ENCODE results near the gene AFM.

The AFM gene

DNA sequence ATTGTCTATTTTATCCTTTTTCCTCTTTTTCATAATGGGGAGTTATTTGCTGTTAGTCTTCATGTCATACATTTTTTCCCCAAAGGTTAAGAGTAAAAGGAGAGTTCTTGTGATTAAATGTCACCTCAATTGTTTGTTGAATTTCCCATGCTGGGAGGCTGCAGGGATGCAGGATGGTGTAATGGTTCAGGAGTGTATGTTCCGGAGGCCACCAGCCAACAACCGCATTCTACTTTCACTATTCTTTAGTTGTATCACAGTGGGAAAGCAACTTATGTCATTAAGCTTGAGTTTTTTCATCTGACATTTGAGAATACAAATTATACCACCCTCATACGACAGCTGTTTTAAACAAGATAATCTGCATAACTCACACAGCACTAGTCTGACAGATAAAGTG lies 30.1 kb upstream of the AFM start:
- no peak for DNase-seq (ENCODE audit: low spot score)

DNA sequence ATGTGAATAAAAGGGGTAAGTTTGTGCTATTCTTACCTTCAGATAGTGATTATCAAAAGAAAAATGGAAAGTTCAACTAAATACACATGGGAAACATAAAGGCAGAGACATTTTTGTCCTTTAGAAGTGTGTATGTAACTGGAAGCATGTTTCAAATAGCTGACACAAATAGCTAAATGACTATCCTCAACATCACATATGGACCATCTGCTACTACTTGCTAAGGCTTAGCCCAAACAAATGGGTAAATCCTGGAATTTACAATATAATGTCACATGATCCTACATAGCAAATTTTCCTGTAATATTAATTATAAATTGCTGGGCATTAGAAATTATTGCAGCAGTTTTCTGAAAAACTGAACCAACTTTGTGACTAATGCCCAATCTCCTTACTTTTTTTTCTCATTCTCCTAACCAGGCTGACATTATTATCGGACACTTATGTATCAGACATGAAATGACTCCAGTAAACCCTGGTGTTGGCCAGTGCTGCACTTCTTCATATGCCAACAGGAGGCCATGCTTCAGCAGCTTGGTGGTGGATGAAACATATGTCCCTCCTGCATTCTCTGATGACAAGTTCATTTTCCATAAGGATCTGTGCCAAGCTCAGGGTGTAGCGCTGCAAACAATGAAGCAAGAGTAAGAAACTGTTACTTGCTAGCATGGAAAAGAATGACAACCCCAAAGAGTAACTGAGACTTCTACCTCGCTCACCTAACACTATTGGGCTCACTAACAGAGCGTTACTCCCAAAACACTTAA lies 29.4 kb upstream of the AFM start:
- DNase-seq (ENCODE audit: low spot score): no peak

DNA sequence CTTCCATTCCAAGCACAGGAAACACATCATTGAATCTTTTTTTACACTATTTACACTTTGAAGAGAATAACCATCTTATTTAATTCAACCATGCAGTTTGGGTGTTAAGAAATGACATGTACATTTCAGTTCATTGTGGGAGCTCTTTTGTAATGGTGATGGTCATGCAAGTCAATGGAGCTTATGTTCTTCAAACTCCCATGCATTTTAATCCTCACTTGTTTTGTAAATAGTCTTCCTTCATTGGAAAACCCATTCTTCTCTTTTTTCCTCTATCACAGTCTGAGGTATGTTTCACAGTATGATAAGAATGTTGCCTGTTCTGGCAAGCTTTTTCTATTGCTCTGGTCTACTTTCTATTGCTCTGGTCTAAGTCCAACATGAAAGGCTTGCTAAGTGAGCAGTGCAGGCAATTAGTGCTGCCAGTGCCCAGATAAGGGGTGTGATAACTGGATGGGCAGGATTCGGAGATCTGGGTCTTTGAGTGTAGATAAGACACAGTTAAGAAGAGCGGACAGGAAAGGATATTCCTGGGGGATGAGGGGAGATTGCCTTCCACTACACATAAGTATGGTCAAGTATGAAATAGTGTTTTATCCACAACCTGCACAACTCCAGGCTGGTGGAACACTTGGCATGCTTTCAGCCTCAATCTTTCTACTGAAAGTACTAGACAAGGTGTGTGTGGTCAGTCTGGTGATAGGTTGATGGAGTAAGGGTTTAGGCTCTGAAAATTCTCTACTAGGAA lies 28.4 kb upstream of the AFM start:
- no peak for DNase-seq (ENCODE audit: low spot score)

DNA sequence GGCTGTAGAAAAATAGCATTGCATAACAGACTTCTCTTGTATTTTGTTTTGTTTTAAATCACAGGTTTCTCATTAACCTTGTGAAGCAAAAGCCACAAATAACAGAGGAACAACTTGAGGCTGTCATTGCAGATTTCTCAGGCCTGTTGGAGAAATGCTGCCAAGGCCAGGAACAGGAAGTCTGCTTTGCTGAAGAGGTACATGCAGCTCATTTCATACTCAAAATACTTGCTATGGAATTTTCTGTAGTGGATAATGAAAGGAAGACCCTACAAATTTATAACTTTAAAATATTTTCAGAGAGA lies 27.9 kb upstream of the AFM start:
- no peak for DNase-seq (ENCODE audit: low spot score)

DNA sequence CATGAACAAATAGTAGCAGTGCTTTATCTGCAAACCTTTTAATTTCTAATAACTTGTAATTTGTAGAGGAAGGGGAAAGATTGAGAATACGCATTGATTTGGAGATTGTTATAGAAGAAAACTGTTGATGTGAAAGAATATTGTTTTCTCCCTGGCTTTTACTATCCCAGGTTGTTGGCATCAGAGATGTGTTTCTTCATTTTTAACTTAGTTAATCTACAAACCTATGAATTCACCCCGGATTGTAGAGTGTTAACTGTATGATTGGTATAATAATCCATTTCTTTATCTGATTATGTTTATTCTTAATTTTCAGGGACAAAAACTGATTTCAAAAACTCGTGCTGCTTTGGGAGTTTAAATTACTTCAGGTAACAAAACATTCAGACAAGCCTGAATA lies 26.6 kb upstream of the AFM start:
- no peak for DNase-seq (ENCODE audit: low spot score)

DNA sequence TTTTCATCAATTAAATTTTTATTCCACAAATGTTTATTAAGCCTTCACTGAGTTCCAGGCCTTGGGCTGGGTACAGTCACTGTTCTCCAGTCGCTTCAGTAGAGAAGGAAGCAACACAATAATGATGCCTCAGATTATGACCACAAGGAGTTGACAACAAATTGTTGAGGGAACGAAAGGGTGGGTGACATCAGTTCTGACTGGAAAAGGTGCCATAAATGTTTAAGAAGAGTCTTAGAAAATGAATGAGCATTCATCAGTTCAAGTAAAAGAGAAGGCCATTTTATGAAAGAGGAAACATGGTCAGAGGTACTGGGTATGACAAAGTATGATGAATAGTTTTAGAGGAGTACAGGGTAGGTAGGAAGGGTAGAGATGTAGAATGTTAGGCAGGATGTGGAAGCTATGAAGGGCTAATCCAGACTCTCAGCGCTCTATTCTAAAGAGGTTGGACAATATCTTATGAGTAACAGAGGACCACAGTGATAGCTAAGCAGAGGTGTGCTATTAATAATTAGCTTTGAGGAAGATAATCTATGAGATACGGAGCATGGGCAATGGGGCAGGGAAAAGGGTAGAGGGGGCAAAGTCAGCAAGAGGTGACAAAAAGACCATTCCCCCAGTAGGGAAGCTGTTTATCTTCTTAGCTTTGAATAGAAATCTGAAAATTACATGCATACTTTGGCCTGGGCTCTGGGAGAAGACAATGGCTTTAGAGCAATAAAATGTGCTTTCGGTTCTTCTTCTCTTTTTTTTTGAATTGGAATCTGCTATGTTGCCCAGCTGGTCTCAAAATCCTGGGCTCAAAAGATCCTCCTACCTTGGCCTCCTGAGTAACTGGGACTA lies 25.1 kb upstream of the AFM start:
- DNase-seq (ENCODE audit: low spot score): no peak

DNA sequence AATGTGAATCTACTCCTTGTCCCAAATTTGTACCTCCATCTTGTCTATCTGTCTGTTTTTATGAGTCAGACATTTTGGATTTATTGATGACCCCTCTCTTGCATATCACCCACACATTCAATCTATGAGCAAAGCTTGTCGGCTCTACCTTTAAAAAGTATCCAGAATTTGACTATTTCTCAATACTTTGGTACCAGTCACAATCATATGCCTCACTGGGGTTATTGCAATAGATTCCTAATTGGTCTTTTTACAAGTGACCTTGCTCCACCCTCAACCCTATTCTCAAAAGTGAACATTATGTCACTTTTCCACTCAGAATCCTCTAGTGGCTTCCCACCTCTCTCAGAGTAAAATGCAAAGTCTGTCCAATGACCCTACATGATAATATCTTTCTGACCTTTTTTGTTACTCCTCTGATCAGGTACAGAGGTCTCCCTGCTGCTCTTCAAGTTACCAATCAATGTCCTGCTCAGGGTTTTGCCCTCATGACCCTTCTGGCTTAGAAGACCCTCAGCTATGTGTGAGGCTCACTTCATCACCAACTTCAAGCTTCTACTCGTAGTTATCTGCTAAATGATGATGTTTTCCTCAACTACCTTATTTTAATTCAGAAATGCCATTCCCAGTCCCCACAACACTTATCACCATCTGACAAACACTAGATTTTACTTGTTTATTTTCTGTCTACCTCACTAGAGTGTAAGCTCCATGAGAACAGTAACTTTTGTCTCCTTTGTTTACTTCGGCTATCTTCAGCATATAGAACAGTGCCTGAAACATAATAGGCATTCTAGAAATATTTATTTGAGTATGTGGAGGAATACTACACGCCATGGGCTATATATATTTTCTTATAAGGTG lies 23.1 kb upstream of the AFM start:
- DNase-seq (ENCODE audit: low spot score): no peak

DNA sequence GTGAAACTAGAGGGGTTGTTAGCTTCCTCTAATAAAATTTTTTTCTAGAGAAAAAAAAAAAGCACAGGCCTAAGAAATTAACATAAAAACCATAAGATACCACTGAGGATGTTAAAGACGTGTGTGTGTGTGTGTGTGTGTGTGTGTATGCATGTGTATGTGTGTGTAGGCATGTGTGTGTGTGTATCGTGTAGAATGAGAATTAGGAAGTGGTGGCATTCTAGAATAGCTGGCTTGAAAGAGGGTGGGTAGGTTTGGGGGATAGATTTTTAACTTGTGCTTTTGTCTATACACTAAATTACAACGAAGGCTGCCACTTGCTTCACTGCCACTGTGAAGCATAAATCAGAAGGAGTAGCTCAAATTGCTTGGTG lies 22.5 kb upstream of the AFM start:
- DNase-seq (ENCODE audit: low spot score): no peak

DNA sequence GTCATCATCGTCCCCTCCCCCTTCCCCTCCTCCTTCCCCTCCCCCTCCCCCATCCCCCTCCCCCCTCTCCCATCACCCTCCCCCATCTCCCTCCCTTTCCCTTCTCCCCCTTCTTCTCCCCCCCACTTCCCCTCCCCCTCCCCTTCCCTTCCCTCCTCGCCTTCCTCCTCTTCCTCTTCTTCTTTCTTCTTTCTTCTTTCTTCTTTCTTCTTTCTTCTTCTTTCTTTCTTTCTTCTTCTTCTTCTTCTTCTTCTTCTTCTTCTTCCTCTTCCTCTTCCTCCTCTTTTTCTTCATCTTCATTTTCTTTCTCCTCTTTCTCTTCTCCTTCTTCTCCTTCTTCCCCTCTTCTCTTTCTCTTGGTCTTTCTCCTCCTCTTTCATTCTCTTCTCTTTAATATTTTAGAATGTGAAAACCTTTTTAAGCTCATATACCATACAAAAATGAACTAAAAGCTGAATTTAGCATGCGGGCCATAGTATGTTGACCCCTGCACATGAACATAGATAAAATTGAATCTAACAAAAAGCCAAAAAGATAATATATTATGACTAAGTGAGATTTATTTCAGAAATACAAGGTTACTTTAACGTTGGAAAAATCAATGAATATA lies 20.5 kb upstream of the AFM start:
- DNase-seq (ENCODE audit: low spot score): no peak

DNA sequence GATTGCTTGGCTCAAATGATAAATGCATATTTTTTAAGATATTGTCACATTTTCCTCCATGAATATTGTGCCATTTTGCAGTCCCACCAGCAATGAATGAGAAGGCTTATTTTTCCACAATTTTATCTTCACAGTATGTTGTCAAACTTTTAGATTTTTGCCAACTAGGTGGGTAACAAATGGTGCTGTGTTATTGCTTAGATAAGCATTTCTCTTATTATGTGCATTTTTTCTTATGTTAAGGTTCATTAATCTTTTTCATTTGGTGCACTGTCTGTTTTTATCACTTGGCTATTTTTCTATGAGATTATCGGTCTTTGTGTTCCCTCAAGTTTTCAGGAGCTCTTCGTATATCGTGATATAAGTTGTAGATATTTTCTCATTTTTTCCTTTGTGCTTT lies 13.4 kb upstream of the AFM start:
- no peak for DNase-seq (ENCODE audit: low spot score)

DNA sequence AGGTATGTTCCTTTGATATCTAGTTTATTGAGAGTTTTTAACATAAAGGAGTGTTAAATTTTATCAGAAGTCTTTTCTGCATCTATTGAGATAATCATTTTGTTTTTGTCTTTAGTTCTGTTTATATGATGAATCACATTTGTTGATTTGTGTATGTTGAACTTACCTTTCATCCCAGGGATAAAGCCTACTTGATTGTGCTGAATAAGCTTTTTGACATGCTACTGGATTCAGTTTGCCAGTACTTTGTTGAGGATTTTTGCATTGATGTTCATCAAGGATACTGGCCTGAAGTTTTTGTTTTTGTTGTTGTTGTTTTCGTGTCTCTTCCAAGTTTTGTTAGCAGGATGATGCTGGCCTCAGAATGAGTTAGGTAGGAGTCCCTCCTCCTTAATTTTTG lies 10.8 kb upstream of the AFM start:
- no peak for DNase-seq (ENCODE audit: low spot score)

DNA sequence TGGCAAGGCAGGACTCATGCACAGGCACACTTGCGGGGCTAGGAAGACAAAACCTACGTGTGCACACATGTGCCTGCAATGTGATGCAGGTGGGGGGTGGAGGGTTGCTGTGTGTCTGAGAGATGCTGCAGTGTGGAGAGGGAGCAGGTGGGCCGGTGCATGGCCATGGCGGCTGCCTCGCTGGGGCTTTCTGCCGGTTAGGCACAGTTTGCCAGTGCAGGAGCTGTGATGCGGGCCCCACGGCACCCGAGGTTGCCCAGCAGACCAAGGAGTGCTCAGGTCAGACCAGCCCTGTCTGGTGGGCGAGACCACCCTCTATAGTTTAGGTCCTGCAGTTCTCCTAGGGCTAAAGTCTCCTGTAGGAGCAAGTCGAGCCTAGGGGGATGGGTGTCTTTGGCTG lies 4.4 kb upstream of the AFM start:
- DNase-seq (ENCODE audit: low spot score): no peak

DNA sequence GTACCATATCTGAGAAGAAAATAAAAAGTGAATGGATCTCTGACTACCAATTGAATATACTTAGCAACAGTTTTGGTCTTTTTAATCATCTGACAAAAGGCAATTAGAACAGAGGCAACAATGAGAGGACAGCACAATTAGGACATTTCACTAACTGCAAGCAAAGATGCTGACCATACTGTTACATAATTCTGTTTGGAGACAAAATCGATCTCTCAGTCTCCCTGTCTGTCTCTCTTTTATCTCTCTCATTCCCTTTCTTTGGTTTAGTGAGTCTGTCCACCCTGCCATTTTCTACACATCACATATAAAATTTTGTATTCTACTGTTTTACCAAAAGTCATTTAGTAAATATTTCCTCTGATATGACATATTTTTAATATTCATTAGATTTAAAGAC lies 2.2 kb upstream of the AFM start:
- no peak for DNase-seq (ENCODE audit: low spot score)

DNA sequence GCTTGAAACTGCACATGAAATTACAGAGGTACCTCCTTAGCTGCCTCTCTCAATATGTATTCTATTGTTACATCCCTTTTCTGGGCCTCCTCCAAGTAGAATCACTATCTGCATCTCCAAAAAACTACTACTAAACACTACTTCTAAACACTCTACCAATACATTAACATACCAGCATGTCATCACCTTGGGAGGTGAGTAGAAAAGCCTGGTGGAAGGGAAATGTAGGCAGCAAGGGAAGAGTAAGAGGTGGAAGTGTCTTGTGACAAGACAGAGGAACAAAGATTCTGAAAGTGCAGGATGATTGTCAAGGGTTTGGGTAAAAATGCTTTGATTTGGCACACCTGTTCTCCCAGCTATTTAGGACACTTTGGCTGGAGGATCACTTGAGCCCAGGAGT lies 3.5 kb downstream of the AFM start:
- DNase-seq (ENCODE audit: low spot score): no peak

DNA sequence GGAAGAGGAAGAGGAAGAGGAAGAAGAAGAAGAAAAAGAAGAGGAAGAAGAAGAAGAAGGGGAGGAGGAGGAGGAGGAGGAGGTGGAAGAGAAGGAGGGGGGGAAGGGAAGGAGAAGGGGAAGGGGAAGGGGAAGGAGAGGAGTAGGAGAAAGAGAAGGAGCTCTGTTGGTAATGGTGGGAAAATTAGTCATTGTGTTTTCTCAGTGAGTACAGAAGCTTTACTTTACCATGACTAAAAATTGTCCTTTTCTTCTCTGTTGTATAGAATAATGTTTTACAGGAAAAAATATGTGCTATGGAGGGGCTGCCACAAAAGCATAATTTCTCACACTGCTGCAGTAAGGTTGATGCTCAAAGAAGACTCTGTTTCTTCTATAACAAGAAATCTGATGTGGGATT lies 4.1 kb downstream of the AFM start:
- DNase-seq (ENCODE audit: low spot score): no peak

DNA sequence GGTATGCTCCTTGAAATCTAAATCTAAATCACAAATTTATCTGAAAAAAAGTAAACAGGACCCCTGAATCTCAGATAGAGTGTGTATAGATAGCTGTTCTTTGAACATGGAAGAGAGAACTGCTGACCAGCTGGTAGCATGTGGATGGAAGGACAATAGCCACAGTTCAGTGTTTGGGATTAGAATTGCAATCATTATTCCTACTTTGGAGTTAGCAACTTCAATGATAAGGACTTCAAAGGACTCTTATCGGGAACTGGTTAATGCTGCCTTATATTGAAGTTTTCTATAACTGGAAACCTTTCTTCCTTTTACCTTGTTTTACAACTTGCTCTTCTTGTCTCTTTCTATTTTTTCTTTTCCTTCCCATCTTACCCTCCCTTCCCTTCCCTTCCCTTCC lies 5.0 kb downstream of the AFM start:
- DNase-seq (ENCODE audit: low spot score): no peak

DNA sequence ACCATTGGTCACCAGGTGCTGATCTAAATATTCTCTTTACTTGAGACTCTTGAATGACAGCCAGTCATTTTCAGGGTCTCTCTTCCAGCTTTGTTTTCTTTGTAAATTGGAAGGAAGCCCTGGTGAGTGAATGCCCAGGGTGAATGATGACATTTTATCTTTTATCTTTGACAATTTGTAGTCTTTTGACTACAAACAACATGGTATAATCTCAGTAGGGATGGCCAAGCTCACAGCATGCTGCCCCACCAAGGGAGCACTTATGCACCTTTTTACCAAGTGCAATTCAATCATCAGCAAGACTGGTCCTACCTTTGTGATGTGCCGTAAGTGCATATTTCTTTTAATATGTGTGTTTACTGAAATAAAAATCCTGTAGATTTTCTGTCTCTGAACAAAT lies 5.7 kb downstream of the AFM start:
- DNase-seq (ENCODE audit: low spot score): no peak

DNA sequence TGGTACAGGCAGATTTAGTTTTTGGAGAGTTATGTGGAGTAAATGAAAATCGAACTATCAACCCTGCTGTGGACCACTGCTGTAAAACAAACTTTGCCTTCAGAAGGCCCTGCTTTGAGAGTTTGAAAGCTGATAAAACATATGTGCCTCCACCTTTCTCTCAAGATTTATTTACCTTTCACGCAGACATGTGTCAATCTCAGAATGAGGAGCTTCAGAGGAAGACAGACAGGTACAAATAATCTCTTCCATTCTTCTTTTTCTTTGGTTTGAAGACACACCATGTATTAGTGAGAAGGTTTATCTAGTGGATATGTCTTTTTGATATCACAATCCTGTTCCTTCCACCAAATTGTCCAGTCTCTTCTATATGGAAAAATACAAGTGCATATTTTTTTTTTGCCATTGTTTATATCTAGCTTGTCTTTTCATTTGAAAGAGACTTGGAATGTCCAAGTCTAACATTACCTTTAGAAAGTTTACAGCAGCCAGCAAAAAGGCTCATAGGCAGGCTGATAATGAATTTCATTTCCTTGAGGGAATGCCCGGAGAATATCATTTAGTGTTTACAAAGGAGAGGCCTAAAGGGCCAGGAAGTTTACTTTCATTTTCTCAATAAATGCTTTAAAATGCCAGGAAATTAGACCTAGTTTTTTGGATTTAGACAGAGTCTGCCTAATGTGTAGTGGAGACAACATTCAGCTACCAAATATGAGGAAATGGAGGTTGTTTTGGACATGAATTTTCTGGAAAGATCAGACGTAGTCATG lies 18.6 kb downstream of the AFM start:
- DNase-seq (ENCODE audit: low spot score): no peak

DNA sequence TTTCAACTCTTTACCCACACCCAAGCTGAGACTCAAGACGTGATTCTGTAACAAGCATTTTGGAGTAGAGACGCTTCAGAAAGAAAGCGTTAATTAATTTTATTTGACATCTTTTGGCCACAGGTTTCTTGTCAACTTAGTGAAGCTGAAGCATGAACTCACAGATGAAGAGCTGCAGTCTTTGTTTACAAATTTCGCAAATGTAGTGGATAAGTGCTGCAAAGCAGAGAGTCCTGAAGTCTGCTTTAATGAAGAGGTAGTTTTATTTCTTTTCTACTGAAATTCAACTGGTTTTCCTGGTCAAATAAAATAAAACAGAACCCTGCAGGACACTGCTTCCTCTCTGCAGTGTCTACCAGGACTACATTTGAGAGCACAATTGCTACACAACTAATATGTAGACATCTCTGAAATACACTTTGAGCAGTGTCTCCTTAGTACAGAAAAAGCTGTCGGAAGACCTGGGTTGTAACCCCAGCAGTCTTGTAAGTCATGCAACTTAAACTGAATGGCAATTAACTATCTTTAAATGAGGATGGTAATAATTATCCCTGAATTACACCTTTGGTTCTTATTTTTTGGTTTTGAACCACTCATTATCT lies 20.2 kb downstream of the AFM start:
- no peak for DNase-seq (ENCODE audit: low spot score)

DNA sequence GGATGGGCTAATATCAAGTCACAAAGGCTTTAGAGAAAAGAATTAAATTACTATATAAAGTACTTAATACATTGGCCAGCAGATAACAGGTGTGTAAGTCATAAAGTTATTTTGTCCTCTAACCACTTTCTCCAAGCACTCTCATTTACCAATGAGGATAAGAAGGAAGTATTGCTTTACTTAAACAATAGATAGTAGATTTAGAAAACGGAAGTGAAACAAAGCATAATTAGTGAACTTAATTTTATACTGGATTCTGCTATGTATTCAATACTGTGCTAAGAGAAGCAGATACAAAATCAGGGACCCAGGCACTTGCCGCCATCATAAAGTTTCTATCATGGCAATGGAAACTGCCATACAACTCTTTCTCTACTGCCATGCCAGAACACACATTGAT lies 24.0 kb downstream of the AFM start:
- DNase-seq (ENCODE audit: low spot score): no peak

DNA sequence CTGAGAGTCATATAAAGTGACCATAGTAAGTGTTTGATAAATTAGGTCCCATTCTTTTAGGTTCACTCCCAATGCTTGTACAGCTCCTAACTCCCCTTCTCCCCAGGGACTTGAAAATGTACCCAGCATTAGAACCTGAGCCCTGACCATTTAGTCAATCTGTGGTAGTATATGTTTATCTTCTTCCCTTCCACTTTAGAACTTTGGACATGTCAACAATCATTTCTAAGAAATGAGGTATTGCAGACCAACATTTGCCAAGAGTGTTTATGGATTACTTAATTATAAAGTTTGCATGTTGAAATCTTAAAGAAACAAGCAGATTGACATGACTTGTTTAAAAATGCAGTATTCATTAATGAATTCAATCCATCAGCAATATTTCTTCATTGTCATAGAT lies 26.0 kb downstream of the AFM start:
- DNase-seq (ENCODE audit: low spot score): peak; percentile 20

Measured in HuH-7 (cell line).